HG03439 (cell line): ENCODE results near the gene NOB1.
"Not testable (repeated sequence)": the region's sequence is repeated elsewhere in the genome, so short reads cannot be mapped to it uniquely, and the experiment has no call there.

Source experiments
- ATAC-seq: cut with Tn5 transposase; IDR thresholded peaks from one replicate; pipeline ENCODE4 v1.9.1; 2021; ENCODE audit warnings: mild to moderate bottlenecking, moderate library complexity; ENCODE audit not compliant: unreplicated experiment

The NOB1 gene

GRCh38 chr16:69754469-69755310 is at the start of gene NOB1:
TSS of gene NOB1 (minus strand) at chr16:69754926. CDS start at chr16:69754910, 16 bp downstream.
- ATAC-seq, result peak; percentile 92

GRCh38 chr16:69804297-69804696 is 49.6 kb upstream of the NOB1 start:
- no peak for ATAC-seq

- no peak for ATAC-seq
Observed at GRCh38 chr16:69799611-69800031, 44.9 kb upstream of the NOB1 start.

GRCh38 chr16:69798466-69798865 is 43.7 kb upstream of the NOB1 start:
- ATAC-seq, result no peak

GRCh38 chr16:69796285-69797118 is 41.8 kb upstream of the NOB1 start:
- ATAC-seq, result no peak

- ATAC-seq, result no peak
Observed at GRCh38 chr16:69794486-69794885, 39.8 kb upstream of the NOB1 start.

- ATAC-seq, result no peak
Observed at GRCh38 chr16:69793526-69793925, 38.8 kb upstream of the NOB1 start.

- ATAC-seq, result not testable (repeated sequence)
Observed at GRCh38 chr16:69791391-69791847, 36.7 kb upstream of the NOB1 start.

GRCh38 chr16:69787883-69788282 is 33.2 kb upstream of the NOB1 start:
- no peak for ATAC-seq

- no peak for ATAC-seq
Observed at GRCh38 chr16:69784586-69784985, 29.9 kb upstream of the NOB1 start.

GRCh38 chr16:69781118-69781517 is 26.4 kb upstream of the NOB1 start:
- no peak for ATAC-seq

- no peak for ATAC-seq
Observed at GRCh38 chr16:69779724-69780123, 25.0 kb upstream of the NOB1 start.

GRCh38 chr16:69775563-69775962 is 20.8 kb upstream of the NOB1 start:
- ATAC-seq, result no peak

- ATAC-seq, result no peak
Observed at GRCh38 chr16:69773260-69773947, 18.7 kb upstream of the NOB1 start.

- ATAC-seq, result no peak
Observed at GRCh38 chr16:69771651-69771967, 16.9 kb upstream of the NOB1 start.

- no peak for ATAC-seq
Observed at GRCh38 chr16:69769404-69769803, 14.7 kb upstream of the NOB1 start.

- ATAC-seq, result no peak
Observed at GRCh38 chr16:69768666-69769065, 13.9 kb upstream of the NOB1 start.

- no peak for ATAC-seq
Observed at GRCh38 chr16:69767459-69768229, 12.9 kb upstream of the NOB1 start.

GRCh38 chr16:69763599-69763942 is 8.8 kb upstream of the NOB1 start:
- ATAC-seq, result no peak

GRCh38 chr16:69762814-69763598 is 8.3 kb upstream of the NOB1 start:
- peak; percentile 5 for ATAC-seq
